GM12878 (cell line): Measurements from ENCODE around the gene GDAP2.

Source experiments
- ASH2L ChIP-seq: fragments of 300-600, 200-600 bp; sonication (generic); IDR thresholded peaks from 2 replicates; pipeline ENCODE4 v1.6.1; 2017; ENCODE audit warnings: low read depth, mild to moderate bottlenecking, borderline replicate concordance
- EZH2 ChIP-seq: IDR thresholded peaks from 2 replicates; pipeline ENCODE4 v1.6.1; 2012; ENCODE audit warnings: low read depth, mild to moderate bottlenecking, control low read depth, inconsistent platforms, low read length, borderline replicate concordance; ENCODE audit not compliant: control insufficient read depth
- KDM1A ChIP-seq: fragments of 200-600 bp; sonication (generic); IDR thresholded peaks from 2 replicates; pipeline ENCODE4 v1.6.1; 2016; ENCODE audit warnings: borderline replicate concordance
- POLR2AphosphoS2 ChIP-seq: IDR thresholded peaks from 2 replicates; pipeline ENCODE4 v1.6.1; 2011; ENCODE audit warnings: low read depth, mild to moderate bottlenecking, low read length, improper control_type of control experiment, moderate library complexity
- RAD21 ChIP-seq: IDR thresholded peaks from 2 replicates; pipeline ENCODE4 v1.6.1; 2011; ENCODE audit warnings: mild to moderate bottlenecking, low read depth, low read length, moderate library complexity; ENCODE audit not compliant: insufficient read depth
- RELA ChIP-seq: fragments of 450-650 bp; IDR thresholded peaks from 2 replicates; pipeline ENCODE4 v1.8.0; 2014; ENCODE audit warnings: borderline replicate concordance; ENCODE audit not compliant: partially characterized antibody
- SMC3 ChIP-seq: IDR thresholded peaks from 2 replicates; pipeline ENCODE4 v1.6.1; 2011; ENCODE audit warnings: low read length, improper control_type of control experiment, borderline replicate concordance
- TBL1XR1 ChIP-seq: IDR thresholded peaks from 2 replicates; pipeline ENCODE4 v1.6.1; 2012; ENCODE audit warnings: low read depth, low read length, improper control_type of control experiment
- TCF12 ChIP-seq: IDR thresholded peaks from 2 replicates; pipeline ENCODE4 v1.6.1; 2011; ENCODE audit warnings: low read depth, mild to moderate bottlenecking, low read length
- TF ChIP-seq, protein P1 (sequence below), 3 experiments: IDR thresholded peaks in 2 of 3; conservative IDR thresholded peaks in 1 of 3; 2 replicates each; pipeline ENCODE4 v1.5.1; 2011; ENCODE audit warnings: low read depth in 3 of 3, low read length in 3 of 3, mild to moderate bottlenecking in 3 of 3, control low read depth in 2 of 3, moderate library complexity in 2 of 3, inconsistent platforms in 1 of 3, mixed read lengths in 1 of 3; ENCODE audit not compliant: control insufficient read depth in 2 of 3, insufficient read depth in 1 of 3; ENCODE audit errors: extremely low read depth in 1 of 3
- TF ChIP-seq, protein P2 (sequence below): IDR thresholded peaks from 2 replicates; pipeline ENCODE4 v1.6.1; 2012; ENCODE audit warnings: mild to moderate bottlenecking, low read depth, low read length
- TF ChIP-seq, protein P3 (sequence below): IDR thresholded peaks from 2 replicates; pipeline ENCODE4 v1.6.1; 2012; ENCODE audit warnings: low read depth, low read length, improper control_type of control experiment
- TF ChIP-seq, protein P4 (sequence below): fragments of 450-650 bp; formaldehyde crosslinking; IDR thresholded peaks from 2 replicates; pipeline ENCODE4 v1.5.0; 2022; ENCODE audit warnings: mild to moderate bottlenecking, missing genetic modification characterization
- TF ChIP-seq, protein P5 (sequence below): IDR thresholded peaks from 2 replicates; pipeline ENCODE4 v1.6.1; 2012; ENCODE audit warnings: low read depth, low read length, improper control_type of control experiment

DNA sequence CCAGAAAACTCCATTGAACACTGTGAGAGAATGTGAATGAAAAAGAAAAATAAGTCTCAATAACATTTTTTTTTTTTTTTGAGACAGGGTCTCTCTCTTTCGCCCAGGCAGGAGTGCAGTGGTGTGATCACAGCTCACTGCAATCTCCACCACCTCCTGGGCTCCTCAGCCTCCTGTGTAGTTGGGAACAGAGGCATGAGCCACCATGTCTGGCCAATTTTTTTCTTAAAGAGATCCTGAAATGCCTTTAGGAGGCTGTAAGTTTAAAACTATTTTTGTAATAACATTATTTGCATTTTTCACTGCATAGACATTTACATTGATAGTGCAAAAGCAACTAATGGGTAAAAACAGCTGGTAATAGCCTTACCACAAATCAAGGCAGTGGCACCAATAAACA, 35.3 kb downstream of the GDAP2 start:
- TF ChIP-seq TCF12 (no peak), SMC3 (no peak), ASH2L (no peak), KDM1A (no peak), TBL1XR1 (no peak), EZH2 (no peak), POLR2AphosphoS2 (no peak), RAD21 (no peak), RELA (no peak)
- TF ChIP-seq, protein P1, sequence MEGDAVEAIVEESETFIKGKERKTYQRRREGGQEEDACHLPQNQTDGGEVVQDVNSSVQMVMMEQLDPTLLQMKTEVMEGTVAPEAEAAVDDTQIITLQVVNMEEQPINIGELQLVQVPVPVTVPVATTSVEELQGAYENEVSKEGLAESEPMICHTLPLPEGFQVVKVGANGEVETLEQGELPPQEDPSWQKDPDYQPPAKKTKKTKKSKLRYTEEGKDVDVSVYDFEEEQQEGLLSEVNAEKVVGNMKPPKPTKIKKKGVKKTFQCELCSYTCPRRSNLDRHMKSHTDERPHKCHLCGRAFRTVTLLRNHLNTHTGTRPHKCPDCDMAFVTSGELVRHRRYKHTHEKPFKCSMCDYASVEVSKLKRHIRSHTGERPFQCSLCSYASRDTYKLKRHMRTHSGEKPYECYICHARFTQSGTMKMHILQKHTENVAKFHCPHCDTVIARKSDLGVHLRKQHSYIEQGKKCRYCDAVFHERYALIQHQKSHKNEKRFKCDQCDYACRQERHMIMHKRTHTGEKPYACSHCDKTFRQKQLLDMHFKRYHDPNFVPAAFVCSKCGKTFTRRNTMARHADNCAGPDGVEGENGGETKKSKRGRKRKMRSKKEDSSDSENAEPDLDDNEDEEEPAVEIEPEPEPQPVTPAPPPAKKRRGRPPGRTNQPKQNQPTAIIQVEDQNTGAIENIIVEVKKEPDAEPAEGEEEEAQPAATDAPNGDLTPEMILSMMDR (IDR thresholded peaks at IDR 0.05 in 2 of 3, conservative IDR thresholded peaks at IDR 0.05 in 1 of 3; ENCODE audit: control insufficient read depth in 2 of 3, extremely low read depth in 1 of 3, insufficient read depth in 1 of 3, low read depth in 3 of 3, low read length in 3 of 3): no peak
- TF ChIP-seq, protein P2, sequence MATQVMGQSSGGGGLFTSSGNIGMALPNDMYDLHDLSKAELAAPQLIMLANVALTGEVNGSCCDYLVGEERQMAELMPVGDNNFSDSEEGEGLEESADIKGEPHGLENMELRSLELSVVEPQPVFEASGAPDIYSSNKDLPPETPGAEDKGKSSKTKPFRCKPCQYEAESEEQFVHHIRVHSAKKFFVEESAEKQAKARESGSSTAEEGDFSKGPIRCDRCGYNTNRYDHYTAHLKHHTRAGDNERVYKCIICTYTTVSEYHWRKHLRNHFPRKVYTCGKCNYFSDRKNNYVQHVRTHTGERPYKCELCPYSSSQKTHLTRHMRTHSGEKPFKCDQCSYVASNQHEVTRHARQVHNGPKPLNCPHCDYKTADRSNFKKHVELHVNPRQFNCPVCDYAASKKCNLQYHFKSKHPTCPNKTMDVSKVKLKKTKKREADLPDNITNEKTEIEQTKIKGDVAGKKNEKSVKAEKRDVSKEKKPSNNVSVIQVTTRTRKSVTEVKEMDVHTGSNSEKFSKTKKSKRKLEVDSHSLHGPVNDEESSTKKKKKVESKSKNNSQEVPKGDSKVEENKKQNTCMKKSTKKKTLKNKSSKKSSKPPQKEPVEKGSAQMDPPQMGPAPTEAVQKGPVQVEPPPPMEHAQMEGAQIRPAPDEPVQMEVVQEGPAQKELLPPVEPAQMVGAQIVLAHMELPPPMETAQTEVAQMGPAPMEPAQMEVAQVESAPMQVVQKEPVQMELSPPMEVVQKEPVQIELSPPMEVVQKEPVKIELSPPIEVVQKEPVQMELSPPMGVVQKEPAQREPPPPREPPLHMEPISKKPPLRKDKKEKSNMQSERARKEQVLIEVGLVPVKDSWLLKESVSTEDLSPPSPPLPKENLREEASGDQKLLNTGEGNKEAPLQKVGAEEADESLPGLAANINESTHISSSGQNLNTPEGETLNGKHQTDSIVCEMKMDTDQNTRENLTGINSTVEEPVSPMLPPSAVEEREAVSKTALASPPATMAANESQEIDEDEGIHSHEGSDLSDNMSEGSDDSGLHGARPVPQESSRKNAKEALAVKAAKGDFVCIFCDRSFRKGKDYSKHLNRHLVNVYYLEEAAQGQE: no peak
- TF ChIP-seq, protein P3, sequence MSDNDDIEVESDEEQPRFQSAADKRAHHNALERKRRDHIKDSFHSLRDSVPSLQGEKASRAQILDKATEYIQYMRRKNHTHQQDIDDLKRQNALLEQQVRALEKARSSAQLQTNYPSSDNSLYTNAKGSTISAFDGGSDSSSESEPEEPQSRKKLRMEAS: no peak
- TF ChIP-seq, protein P4, sequence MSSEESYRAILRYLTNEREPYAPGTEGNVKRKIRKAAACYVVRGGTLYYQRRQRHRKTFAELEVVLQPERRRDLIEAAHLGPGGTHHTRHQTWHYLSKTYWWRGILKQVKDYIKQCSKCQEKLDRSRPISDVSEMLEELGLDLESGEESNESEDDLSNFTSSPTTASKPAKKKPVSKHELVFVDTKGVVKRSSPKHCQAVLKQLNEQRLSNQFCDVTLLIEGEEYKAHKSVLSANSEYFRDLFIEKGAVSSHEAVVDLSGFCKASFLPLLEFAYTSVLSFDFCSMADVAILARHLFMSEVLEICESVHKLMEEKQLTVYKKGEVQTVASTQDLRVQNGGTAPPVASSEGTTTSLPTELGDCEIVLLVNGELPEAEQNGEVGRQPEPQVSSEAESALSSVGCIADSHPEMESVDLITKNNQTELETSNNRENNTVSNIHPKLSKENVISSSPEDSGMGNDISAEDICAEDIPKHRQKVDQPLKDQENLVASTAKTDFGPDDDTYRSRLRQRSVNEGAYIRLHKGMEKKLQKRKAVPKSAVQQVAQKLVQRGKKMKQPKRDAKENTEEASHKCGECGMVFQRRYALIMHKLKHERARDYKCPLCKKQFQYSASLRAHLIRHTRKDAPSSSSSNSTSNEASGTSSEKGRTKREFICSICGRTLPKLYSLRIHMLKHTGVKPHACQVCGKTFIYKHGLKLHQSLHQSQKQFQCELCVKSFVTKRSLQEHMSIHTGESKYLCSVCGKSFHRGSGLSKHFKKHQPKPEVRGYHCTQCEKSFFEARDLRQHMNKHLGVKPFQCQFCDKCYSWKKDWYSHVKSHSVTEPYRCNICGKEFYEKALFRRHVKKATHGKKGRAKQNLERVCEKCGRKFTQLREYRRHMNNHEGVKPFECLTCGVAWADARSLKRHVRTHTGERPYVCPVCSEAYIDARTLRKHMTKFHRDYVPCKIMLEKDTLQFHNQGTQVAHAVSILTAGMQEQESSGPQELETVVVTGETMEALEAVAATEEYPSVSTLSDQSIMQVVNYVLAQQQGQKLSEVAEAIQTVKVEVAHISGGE (CRISPR knock-in tag): no peak
- TF ChIP-seq, protein P5, sequence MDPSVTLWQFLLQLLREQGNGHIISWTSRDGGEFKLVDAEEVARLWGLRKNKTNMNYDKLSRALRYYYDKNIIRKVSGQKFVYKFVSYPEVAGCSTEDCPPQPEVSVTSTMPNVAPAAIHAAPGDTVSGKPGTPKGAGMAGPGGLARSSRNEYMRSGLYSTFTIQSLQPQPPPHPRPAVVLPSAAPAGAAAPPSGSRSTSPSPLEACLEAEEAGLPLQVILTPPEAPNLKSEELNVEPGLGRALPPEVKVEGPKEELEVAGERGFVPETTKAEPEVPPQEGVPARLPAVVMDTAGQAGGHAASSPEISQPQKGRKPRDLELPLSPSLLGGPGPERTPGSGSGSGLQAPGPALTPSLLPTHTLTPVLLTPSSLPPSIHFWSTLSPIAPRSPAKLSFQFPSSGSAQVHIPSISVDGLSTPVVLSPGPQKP: no peak
